Measurements from ENCODE around the gene LKAAEAR1. TPM values are rescaled to one million over a fixed set of nuclear protein-coding genes. Genes with fewer than 3 reads are reported as not detected.
A peak's percentile ranks its signal among the peaks of the same experiment; 100 is the strongest.

Gene LKAAEAR1
- total RNA-seq, 2 donors from 2014 or later, result 3.9 TPM; not detected in 1

- DNase-seq, result no peak
Observed at GRCh38 chr20:64107736-64108457, 23.7 kb upstream of the LKAAEAR1 start.

GRCh38 chr20:64106981-64107735 is 23.0 kb upstream of the LKAAEAR1 start, which contains the start of gene NPBWR2:
TSS of gene NPBWR2 (minus strand) at chr20:64107565. CDS start at chr20:64106831, 734 bp downstream.
- Histone ChIP-seq H3K27ac (no peak within 1 kb of the TSS), H3K36me3 (replicated peaks in 1 of 2; ENCODE audit: insufficient read depth in 1 of 2, low read depth in 2 of 2) (no peaks in the 10 kb centered on the region), H3K4me1 (peaks cover 7% of the 10 kb centered on the region), H3K4me3 (no peak within 1 kb of the TSS), H3K27me3 (no peaks in the 10 kb centered on the region), H3K9me3 (no peaks in the 10 kb centered on the region)
- intact Hi-C loops (cut with DNase I), result no loop called here
- DNase-seq (peak in 2 of 4 donors; percentile 4 to 9), ATAC-seq (no peak)
- WGBS, 2 donors, result 59 to 75% methylated on average over 6 to 22 of the region's 22 CpGs
- TF ChIP-seq POLR2A (IDR thresholded peaks at IDR 0.05), result no peak
- no peak for TF ChIP-seq CTCF (IDR thresholded peaks at IDR 0.05)

More at GRCh38 chr20:64107736-64108457, 23.7 kb upstream of the LKAAEAR1 start:
- TF ChIP-seq POLR2A (IDR thresholded peaks at IDR 0.05), result no peak
- no peak for TF ChIP-seq CTCF (IDR thresholded peaks at IDR 0.05)
- H3K4me3 ChIP-seq, result no peak overlapping the region
- intact Hi-C loops (cut with DNase I), result no loop called here
- no peak overlapping the region for H3K27ac ChIP-seq
- no peaks in the 10 kb centered on the region for H3K27me3 ChIP-seq
- no peak for ATAC-seq
- no peaks in the 10 kb centered on the region for H3K9me3 ChIP-seq
- no peaks in the 10 kb centered on the region for H3K36me3 ChIP-seq (replicated peaks in 1 of 2; ENCODE audit: insufficient read depth in 1 of 2, low read depth in 2 of 2)
- 62 to 66% methylated on average over 17 to 19 of the region's 19 CpGs for WGBS, 2 donors
- no peaks in the 10 kb centered on the region for H3K4me1 ChIP-seq

DNA sequence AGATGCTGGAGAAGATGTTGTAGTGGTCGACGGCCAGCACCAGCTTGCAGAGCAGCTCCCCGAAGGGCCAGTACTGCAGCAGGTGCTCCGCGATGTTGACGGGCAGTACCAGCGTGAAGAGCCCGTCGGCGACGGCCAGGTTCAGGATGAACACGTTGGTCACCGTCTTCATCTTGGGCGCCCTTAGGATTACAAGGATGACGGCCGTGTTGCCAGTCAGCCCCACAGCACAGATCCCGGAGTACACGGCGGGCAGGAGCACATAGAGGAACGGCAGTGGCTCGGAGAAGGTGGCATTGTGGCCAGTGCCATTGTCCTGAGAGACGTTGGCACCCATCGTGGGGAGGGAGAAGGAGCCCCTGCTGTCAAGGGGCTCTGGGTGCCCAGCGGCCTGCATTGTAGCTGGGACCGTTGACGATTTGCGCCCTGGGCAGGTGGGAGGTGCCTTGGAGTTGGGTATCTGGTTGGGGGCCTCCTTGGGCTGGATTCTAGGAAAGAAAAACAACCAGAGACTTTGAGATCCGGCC is 22.3 kb upstream of the LKAAEAR1 start:
- intact Hi-C loops (cut with DNase I), result no loop called here
- H3K27ac ChIP-seq, result no peak overlapping the region
- H3K9me3 ChIP-seq, result no peaks in the 10 kb centered on the region
- TF ChIP-seq POLR2A (IDR thresholded peaks at IDR 0.05) (no peak), CTCF (IDR thresholded peaks at IDR 0.05) (no peak)
- DNase-seq (peak in 1 of 4 donors; percentile 4), ATAC-seq (no peak)
- peaks cover 12% of the 10 kb centered on the region for H3K4me1 ChIP-seq
- 81 to 83% methylated on average over 26 to 27 of the region's 28 CpGs for WGBS, 2 donors
- H3K36me3 ChIP-seq (replicated peaks in 1 of 2; ENCODE audit: insufficient read depth in 1 of 2, low read depth in 2 of 2), result no peaks in the 10 kb centered on the region
- peaks cover 0 to 4% of the 10 kb centered on the region in 2 donors for H3K27me3 ChIP-seq
- no peak overlapping the region for H3K4me3 ChIP-seq

DNA sequence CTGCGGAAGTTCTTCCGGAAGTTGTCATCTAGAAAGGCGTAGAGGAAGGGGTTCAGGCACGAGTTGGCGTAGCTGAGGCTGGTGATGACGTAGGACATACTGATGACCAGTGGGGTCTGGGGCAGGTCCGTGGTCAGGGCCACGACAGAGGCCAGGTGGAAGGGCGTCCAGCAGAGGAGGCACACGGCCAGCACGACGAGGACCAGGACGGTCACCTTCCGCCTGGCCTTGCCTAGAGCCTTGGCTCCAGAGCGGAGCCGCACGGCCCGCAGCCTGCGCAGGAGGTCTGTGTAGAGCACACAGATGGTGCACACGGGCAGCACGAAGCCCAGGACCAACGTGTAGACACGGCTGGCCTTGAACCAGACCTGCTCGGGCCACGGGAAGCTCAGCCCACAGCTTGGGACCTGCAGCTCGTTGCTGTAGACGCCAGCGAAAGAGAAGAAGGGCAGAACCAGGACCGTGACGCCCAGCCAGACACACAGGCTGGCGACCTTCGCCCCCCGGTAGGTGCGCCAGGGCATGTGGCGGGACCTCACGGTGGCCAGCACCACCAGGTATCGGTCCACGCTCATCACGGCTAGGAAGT is 21.7 kb upstream of the LKAAEAR1 start:
- Histone ChIP-seq H3K9me3 (no peaks in the 10 kb centered on the region), H3K27me3 (peaks cover 0 to 6% of the 10 kb centered on the region in 2 donors), H3K4me1 (peaks cover 12% of the 10 kb centered on the region), H3K27ac (no peak overlapping the region), H3K4me3 (no peak overlapping the region), H3K36me3 (replicated peaks in 1 of 2; ENCODE audit: insufficient read depth in 1 of 2, low read depth in 2 of 2) (no peaks in the 10 kb centered on the region)
- peak in 1 of 4 donors; percentile 3 for DNase-seq
- 78 to 83% methylated on average over 17 to 39 of the region's 39 CpGs for WGBS, 2 donors
- TF ChIP-seq CTCF (IDR thresholded peaks at IDR 0.05), result no peak
- no peak for TF ChIP-seq POLR2A (IDR thresholded peaks at IDR 0.05)
- ATAC-seq, result no peak
- intact Hi-C loops (cut with DNase I), result no loop called here

All from body of pancreas (tissue), 4 donors.